HG02852 (cell line): ENCODE data around the gene TP53RK.

Experiments
- ATAC-seq: cut with Tn5 transposase; IDR thresholded peaks from one replicate; pipeline ENCODE4 v1.9.1; 2021; ENCODE audit warnings: mild to moderate bottlenecking, moderate library complexity; ENCODE audit not compliant: unreplicated experiment

TP53RK gene

GRCh38 chr20:46708172-46708860 lies 19.1 kb upstream of the TP53RK start:
- ATAC-seq: no peak

- ATAC-seq: no peak
Measured at GRCh38 chr20:46706242-46706641, 17.0 kb upstream of the TP53RK start.

- no peak for ATAC-seq
Measured at GRCh38 chr20:46705378-46705729, 16.1 kb upstream of the TP53RK start.

GRCh38 chr20:46704714-46705377 lies 15.6 kb upstream of the TP53RK start:
- ATAC-seq: no peak

- ATAC-seq: no peak
Measured at GRCh38 chr20:46703435-46703834, 14.2 kb upstream of the TP53RK start.

GRCh38 chr20:46702447-46703203 lies 13.4 kb upstream of the TP53RK start:
- no peak for ATAC-seq

GRCh38 chr20:46701986-46702385 lies 12.7 kb upstream of the TP53RK start:
- no peak for ATAC-seq

GRCh38 chr20:46701556-46701955 lies 12.3 kb upstream of the TP53RK start:
- no peak for ATAC-seq

GRCh38 chr20:46701057-46701456 lies 11.8 kb upstream of the TP53RK start:
- ATAC-seq: no peak

- no peak for ATAC-seq
Measured at GRCh38 chr20:46700481-46700880, 11.2 kb upstream of the TP53RK start.

GRCh38 chr20:46699651-46700359 lies 10.6 kb upstream of the TP53RK start:
- no peak for ATAC-seq

GRCh38 chr20:46698788-46699187 lies 9.5 kb upstream of the TP53RK start:
- ATAC-seq: no peak

GRCh38 chr20:46696791-46697279 lies 7.6 kb upstream of the TP53RK start:
- ATAC-seq: no peak

GRCh38 chr20:46695892-46696291 lies 6.6 kb upstream of the TP53RK start:
- no peak for ATAC-seq

GRCh38 chr20:46694484-46694883 lies 5.2 kb upstream of the TP53RK start:
- ATAC-seq: no peak

- ATAC-seq: no peak
Measured at GRCh38 chr20:46691196-46691595, 2.0 kb upstream of the TP53RK start.

GRCh38 chr20:46690219-46691106 lies 1.2 kb upstream of the TP53RK start:
- ATAC-seq: no peak

GRCh38 chr20:46689754-46690085 lies 476 bp upstream of the TP53RK start:
- no peak for ATAC-seq

GRCh38 chr20:46688151-46689081 lies 828 bp downstream of the TP53RK start:
- no peak for ATAC-seq
